MM.1S (cell line): ENCODE data around the gene PARD3.

Source experiments
- DNase-seq: peaks from one replicate; pipeline ENCODE4 v3.0.0-alpha.2; 2015
- H2AFZ ChIP-seq: fragments of 300-600 bp; sonication (generic); 2 replicates; pipeline ENCODE4 v1.6.0; 2016; ENCODE audit warnings: antibody characterized with exemption, low read length
- H3F3A ChIP-seq: fragments of 300-600 bp; sonication (generic); 2 replicates; pipeline ENCODE4 v1.6.1; 2016; ENCODE audit warnings: mild to moderate bottlenecking, antibody characterized with exemption, low read length, moderate library complexity, mixed read lengths; ENCODE audit not compliant: insufficient read depth
- H3K27ac ChIP-seq: fragments of 300-600 bp; sonication (generic); 2 replicates; pipeline ENCODE4 v1.5.1; 2016; ENCODE audit warnings: mild to moderate bottlenecking, low read length
- H3K27me3 ChIP-seq: fragments of 300-600 bp; sonication (generic); replicated peaks from 2 replicates; pipeline ENCODE4 v1.6.0; 2016; ENCODE audit warnings: low read length; ENCODE audit not compliant: insufficient read depth
- H3K36me3 ChIP-seq: fragments of 300-600 bp; sonication (generic); replicated peaks from 2 replicates; pipeline ENCODE4 v1.6.1; 2016; ENCODE audit warnings: mild to moderate bottlenecking, low read length, mixed read lengths; ENCODE audit not compliant: insufficient read depth
- H3K4me1 ChIP-seq: fragments of 300-600 bp; sonication (generic); 2 replicates; pipeline ENCODE4 v1.6.1; 2016; ENCODE audit warnings: low read length, mixed read lengths
- H3K4me2 ChIP-seq: fragments of 300-600 bp; sonication (generic); 2 replicates; pipeline ENCODE4 v1.6.0; 2016; ENCODE audit warnings: low read depth, low read length
- H3K4me3 ChIP-seq: fragments of 300-600 bp; sonication (generic); 2 replicates; pipeline ENCODE4 v1.5.1; 2016; ENCODE audit warnings: low read length, mixed read lengths
- H3K79me2 ChIP-seq: fragments of 300-600 bp; sonication (generic); 2 replicates; pipeline ENCODE4 v1.6.1; 2016; ENCODE audit warnings: mixed run types, low read length, mixed read lengths
- H3K9ac ChIP-seq: fragments of 300-600 bp; sonication (generic); 2 replicates; pipeline ENCODE4 v1.6.1; 2016; ENCODE audit warnings: low read length, mixed read lengths
- H3K9me2 ChIP-seq: fragments of 300-600 bp; sonication (generic); replicated peaks from 2 replicates; pipeline ENCODE4 v1.6.1; 2016; ENCODE audit warnings: mild to moderate bottlenecking, low read length, mixed read lengths; ENCODE audit not compliant: insufficient read depth
- H3K9me3 ChIP-seq: fragments of 300-600 bp; sonication (generic); replicated peaks from 2 replicates; pipeline ENCODE4 v1.6.1; 2016; ENCODE audit warnings: mild to moderate bottlenecking, low read length, mixed read lengths; ENCODE audit not compliant: insufficient read depth
- H4K20me1 ChIP-seq: fragments of 300-600 bp; sonication (generic); 2 replicates; pipeline ENCODE4 v1.6.1; 2016; ENCODE audit warnings: mild to moderate bottlenecking, low read length, moderate library complexity, mixed read lengths; ENCODE audit not compliant: insufficient read depth
- CTCF ChIP-seq: fragments of 300-600 bp; sonication (generic); IDR thresholded peaks from 2 replicates; pipeline ENCODE4 v1.5.1; 2016; ENCODE audit warnings: antibody characterized with exemption, low read length, mixed read lengths
- EZH2 ChIP-seq: fragments of 300-600 bp; sonication (generic); optimal IDR thresholded peaks from 2 replicates; pipeline ENCODE3; 2017; ENCODE audit warnings: low read depth, mild to moderate bottlenecking, antibody characterized with exemption, low read length, mixed read lengths
- EZH2phosphoT487 ChIP-seq: fragments of 300-600 bp; sonication (generic); IDR thresholded peaks from 2 replicates; pipeline ENCODE4 v1.6.1; 2018; ENCODE audit warnings: antibody characterized with exemption, low read length

The PARD3 gene

GRCh38 chr10:34590793-34591192 lies 224.3 kb downstream of the PARD3 start:
- Histone ChIP-seq H3K4me1 (no peaks in the 10 kb centered on the region), H3K36me3 (no peaks in the 10 kb centered on the region), H3F3A (no peaks in the 10 kb centered on the region), H3K4me2 (no peak overlapping the region), H4K20me1 (no peaks in the 10 kb centered on the region; the same call in 1 of the 2 replicates), H3K9ac (no peak overlapping the region), H3K27ac (no peak overlapping the region), H3K9me2 (no peaks in the 10 kb centered on the region), H3K9me3 (no peaks in the 10 kb centered on the region), H2AFZ (no peak overlapping the region), H3K79me2 (peaks cover 76% of the 10 kb centered on the region), H3K4me3 (no peak overlapping the region), H3K27me3 (no peaks in the 10 kb centered on the region)
- TF ChIP-seq EZH2phosphoT487 (no peak), EZH2 (no peak)
- DNase-seq, result no peak

- no peak for DNase-seq
- Histone ChIP-seq H3F3A (no peaks in the 10 kb centered on the region), H3K27me3 (no peaks in the 10 kb centered on the region), H2AFZ (no peak overlapping the region), H3K9me3 (no peaks in the 10 kb centered on the region), H3K4me2 (no peak overlapping the region), H4K20me1 (0 out of 2 replicates have a peak, but pooled peaks cover 4% of the 10 kb centered on the region), H3K9me2 (no peaks in the 10 kb centered on the region), H3K4me1 (no peaks in the 10 kb centered on the region), H3K79me2 (peaks cover 76% of the 10 kb centered on the region), H3K9ac (no peak overlapping the region), H3K4me3 (no peak overlapping the region), H3K27ac (no peak overlapping the region), H3K36me3 (no peaks in the 10 kb centered on the region)
- TF ChIP-seq EZH2 (no peak), CTCF (no peak), EZH2phosphoT487 (no peak)
Observed at GRCh38 chr10:34589275-34589674, 225.8 kb downstream of the PARD3 start.

GRCh38 chr10:34587680-34588019 lies 227.4 kb downstream of the PARD3 start:
- H3K4me3 ChIP-seq, result no peak overlapping the region
- no peaks in the 10 kb centered on the region for H3F3A ChIP-seq
- no peaks in the 10 kb centered on the region for H3K36me3 ChIP-seq
- no peak overlapping the region for H3K4me2 ChIP-seq
- H3K27ac ChIP-seq, result no peak overlapping the region
- peaks cover 78% of the 10 kb centered on the region for H3K79me2 ChIP-seq
- H3K9me2 ChIP-seq, result no peaks in the 10 kb centered on the region
- TF ChIP-seq CTCF, result no peak
- TF ChIP-seq EZH2phosphoT487, result no peak
- TF ChIP-seq EZH2, result no peak
- H4K20me1 ChIP-seq, result 0 out of 2 replicates have a peak, but pooled peaks cover 4% of the 10 kb centered on the region
- no peaks in the 10 kb centered on the region for H3K4me1 ChIP-seq
- H3K9me3 ChIP-seq, result no peaks in the 10 kb centered on the region
- H3K9ac ChIP-seq, result no peak overlapping the region
- H3K27me3 ChIP-seq, result no peaks in the 10 kb centered on the region
- H2AFZ ChIP-seq, result no peak overlapping the region
- no peak for DNase-seq

GRCh38 chr10:34587002-34587679 lies 228.0 kb downstream of the PARD3 start:
- H3K36me3 ChIP-seq, result no peaks in the 10 kb centered on the region
- no peak for TF ChIP-seq EZH2
- no peak for TF ChIP-seq EZH2phosphoT487
- TF ChIP-seq CTCF, result no peak
- H4K20me1 ChIP-seq, result peaks cover 4% of the 10 kb centered on the region; the same call in 1 of the 2 replicates
- H3K27ac ChIP-seq, result no peak overlapping the region
- H3K4me1 ChIP-seq, result no peaks in the 10 kb centered on the region
- no peak overlapping the region for H3K9ac ChIP-seq
- DNase-seq, result no peak
- no peak overlapping the region for H3K4me2 ChIP-seq
- H3K27me3 ChIP-seq, result no peaks in the 10 kb centered on the region
- no peaks in the 10 kb centered on the region for H3K9me3 ChIP-seq
- H2AFZ ChIP-seq, result no peak overlapping the region
- no peak overlapping the region for H3K4me3 ChIP-seq
- H3K79me2 ChIP-seq, result peaks cover 78% of the 10 kb centered on the region
- H3K9me2 ChIP-seq, result no peaks in the 10 kb centered on the region
- H3F3A ChIP-seq, result no peaks in the 10 kb centered on the region
